Stimulated activated CD4-positive, alpha-beta T cell treated with anti-CD3 and anti-CD28 coated beads, TNF-alpha, amount 100 ng/mL, for 48 hours (primary cell): Measurements from ENCODE around the gene MPC1.
"Not testable (repeated sequence)": the region's sequence is repeated elsewhere in the genome, so short reads cannot be mapped to it uniquely, and the experiment has no call there.

Experiments used
- DNase-seq, 3 donors: peaks; one replicate each; pipeline ENCODE4 v3.0.0-alpha.2; 2020; ENCODE audit warnings: low read depth in 3 of 3

Gene MPC1

DNA sequence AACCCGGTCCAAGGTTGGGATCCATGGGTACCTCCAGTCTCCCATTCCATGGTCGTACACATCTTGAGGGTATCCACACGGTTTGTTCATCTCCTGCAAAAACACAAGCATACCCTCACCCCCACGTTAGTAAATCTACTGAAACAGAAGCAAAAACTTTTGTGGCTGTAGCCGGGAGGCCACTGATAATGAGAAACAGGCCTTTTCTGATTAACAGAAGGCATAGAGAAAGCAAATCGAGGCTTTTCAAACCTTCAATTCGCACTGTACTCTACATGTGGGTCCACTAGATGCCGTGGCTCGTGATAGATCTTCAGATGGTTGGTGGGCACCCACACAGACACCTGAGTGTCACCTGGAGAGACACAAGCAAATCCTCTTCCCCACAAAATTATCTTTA, 37.1 kb downstream of the MPC1 start:
- DNase-seq = not testable (repeated sequence)

GRCh38 chr6:166344921-166345320, 37.8 kb downstream of the MPC1 start:
- not testable (repeated sequence) for DNase-seq

GRCh38 chr6:166344240-166344639, 38.5 kb downstream of the MPC1 start:
- DNase-seq = no peak

DNA sequence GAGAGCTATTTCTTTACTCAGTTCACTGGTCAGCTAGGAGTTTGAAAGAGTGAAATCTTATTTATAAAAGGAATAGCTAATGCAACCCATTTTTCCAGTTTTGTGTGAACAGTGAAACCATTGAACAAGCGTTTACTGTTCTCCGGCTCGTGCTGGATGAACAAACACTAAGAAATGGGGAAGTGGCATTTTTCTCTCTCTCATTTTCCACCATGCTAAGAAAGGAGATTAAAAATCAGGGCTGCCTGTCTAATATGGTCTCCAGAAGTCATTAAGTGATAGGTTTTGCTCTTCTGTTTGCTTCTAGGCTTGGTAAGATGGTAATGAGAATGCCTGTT, 39.6 kb downstream of the MPC1 start:
- no peak for DNase-seq

DNA sequence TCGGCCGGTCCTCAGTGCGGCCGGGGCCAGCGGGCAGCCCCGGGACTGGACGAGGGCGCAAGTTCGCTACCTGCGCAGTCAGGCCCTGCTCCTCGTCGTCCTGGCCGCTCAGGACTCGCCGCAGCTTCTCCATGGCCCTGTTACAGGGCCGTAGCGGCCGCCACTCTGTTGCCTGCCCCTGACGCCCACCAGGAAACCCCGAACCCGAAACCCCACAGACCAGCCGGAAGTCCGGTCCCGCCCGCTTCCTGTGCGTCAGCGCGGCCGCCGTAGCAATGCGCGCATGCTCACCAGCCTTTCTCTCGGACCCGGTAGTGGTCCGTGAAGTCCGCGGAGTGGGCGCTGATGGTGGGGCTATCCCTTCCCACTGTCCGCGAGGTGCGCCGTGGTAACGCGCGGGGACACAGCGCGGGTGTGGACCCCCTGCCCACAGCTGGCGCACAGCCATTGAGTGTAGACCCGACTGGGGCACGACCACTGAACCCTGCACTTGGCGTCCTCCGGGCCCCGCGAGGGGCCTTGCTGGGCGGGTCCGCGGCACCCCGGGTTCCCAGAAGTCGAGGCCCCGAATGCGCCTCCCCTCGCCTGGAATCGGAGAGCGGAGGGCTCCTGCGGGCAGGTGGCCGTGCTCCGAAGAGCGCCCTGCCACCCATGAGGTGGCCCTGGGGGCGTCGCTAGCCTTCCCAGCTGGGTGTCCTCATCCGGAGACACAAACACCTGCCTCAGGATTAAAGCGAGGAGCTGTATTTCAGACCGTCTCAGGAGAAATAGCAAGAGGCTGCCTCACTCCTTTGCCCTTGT, 40.2 kb downstream of the MPC1 start, which contains the start of gene SFT2D1:
Gene SFT2D1, minus strand, starts transcription at position 197 of the 801 bp plus-strand sequence. Its CDS starts 64 bp downstream, at position 133.
- peak; percentile 56 to 72 (median 66) for DNase-seq

DNA sequence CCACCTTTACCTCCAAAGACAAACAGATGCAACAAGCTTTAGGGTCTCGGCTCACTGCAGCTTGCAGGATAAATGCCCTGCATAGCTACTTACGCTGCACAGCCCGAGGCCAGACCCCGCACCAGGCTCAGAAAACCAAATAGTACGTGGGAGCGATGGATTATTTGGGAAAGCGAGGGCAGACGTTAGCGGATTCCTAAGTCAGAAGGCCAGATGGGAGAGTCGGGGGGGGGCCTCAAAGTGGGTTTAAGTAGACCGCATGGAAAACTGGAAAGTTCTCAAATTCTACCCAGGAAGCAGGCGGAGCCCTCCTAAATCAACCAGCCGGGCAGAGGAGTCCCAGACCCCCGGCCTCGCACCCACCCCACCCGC, 40.8 kb downstream of the MPC1 start:
- no peak for DNase-seq

- DNase-seq = no peak
Measured at GRCh38 chr6:166341464-166341863, 41.3 kb downstream of the MPC1 start.

- DNase-seq = no peak
Measured at GRCh38 chr6:166338854-166339253, 43.9 kb downstream of the MPC1 start.

GRCh38 chr6:166336847-166337246, 45.9 kb downstream of the MPC1 start:
- DNase-seq = no peak

DNA sequence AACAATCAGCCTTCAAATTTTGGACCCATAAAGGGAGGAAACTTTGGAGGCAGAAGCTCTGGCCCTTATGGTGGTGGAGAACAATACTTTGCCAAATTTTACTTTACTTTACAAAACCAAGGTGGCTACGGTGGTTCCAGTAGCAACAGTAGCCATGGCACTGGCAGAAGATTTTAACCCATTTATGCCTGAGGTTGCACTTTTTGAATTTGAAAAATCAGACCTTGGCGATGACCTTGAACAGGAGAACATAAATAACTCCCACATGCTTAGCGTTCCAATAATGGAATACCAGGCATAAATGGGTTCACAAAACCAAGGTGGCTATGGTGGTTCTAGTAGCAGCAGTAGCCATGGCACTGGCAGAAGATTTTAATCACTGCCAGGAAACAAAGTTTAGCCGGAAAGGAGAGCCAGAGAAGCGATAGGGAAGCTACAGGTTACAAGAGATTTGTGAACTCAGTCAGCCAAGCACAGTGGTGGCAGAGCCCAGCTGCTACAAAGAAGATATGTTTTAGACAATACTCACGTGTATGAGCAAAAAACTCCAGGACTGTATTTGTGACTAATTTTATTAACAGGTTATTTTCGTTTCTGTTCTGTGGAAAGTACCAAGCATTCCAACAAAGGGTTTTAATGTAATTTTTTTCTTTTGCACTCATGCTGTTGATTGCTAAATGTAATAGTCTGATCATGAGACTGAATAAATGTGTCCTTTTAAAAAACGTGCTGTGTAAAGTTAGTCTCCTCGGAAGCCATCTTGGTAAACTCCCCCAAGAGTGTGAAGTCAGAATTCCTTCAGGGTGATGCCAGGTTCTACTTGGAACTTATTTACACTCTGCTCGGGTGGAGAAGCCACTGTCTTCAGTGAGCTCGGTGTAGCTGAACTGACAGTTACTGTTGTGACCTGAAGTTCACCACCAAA, 47.1 kb downstream of the MPC1 start:
- no peak for DNase-seq

DNA sequence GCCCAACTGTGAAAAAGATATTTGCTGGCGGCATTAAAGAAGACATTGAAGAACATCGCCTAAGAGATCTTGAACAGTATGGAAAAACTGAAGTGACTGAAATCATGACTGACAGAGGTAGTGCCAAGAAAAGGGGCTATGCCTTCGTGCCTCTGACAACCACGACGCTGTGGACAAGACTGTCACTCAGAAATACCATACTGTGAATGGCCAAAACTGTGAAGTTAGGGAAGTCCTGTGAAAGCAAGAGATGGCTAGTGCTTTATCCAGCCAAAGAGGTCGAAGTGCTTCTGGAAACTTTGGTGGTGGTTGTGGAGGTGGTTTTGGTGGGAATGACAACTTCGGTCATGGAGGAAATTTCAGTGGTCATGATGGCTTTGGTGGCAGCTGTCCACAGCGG, 47.9 kb downstream of the MPC1 start:
- no peak for DNase-seq

- DNase-seq = no peak
Measured at GRCh38 chr6:166333172-166333995, 49.4 kb downstream of the MPC1 start.

DNA sequence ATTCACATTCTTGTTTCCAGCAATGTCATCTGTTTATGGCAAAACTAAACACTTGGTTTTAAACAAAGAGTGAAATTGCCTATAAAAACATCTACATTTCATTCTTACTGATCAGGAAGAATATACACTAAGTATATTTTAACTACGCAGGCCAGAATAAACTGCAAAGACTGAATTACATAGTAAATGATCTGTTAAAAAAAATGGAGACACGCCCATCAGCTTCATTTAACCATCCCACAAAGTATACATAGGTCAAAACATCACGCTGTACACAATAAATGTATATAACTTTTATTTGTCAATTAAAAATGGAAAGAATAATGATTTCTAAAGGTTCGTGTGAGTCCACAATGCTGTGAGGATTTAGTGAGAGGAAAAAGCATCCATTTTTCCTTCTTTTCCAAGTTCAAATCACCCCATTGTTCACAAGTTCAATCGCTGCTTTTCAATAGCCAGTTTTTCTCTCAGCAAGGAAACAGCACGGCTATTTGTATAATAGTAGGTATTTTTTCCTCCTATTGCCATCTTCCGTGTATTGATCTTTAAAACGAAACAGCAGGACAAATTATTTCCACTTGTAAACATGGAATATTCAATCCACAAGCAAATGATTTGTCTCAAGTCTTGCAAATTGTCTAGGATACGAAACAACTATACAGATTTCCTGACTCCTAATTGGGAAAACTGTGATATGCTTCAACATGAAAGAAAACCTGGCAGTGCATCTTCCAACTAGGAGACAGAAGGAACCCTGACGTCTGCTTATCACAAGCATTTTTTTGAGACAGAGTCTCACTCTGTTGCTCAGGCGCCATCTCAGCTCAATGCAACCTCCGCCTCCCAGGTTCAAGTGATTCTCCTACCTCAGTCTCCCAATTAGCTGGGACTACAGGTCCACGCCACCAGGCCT, 51.0 kb downstream of the MPC1 start:
- no peak for DNase-seq

DNA sequence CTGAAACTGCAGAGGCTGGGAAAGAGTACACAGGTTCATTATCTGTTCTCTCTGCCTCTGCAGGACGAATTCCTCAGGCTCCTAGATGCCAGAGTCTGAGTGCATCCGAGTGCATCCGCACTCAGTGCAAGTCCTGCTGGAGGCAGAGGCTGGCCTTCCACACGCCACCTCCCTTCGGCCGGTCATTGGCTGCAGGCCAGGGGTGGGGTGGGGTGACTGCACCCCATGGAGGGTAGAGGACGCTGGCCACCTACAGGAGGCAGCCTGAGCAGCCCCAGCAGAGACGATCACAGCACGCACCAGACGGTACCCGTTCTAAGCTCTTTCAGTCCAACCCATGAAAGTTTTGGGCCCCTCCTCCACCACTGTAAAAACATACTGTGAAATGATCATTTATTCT, 52.1 kb downstream of the MPC1 start:
- DNase-seq = no peak

- DNase-seq = no peak
Measured at GRCh38 chr6:166325383-166326042, 57.2 kb downstream of the MPC1 start.

- DNase-seq = no peak
Measured at GRCh38 chr6:166323395-166323794, 59.3 kb downstream of the MPC1 start.

- no peak for DNase-seq
Measured at GRCh38 chr6:166318649-166319600, 63.8 kb downstream of the MPC1 start.

GRCh38 chr6:166318227-166318626, 64.5 kb downstream of the MPC1 start:
- DNase-seq = no peak
